ENCODE data around the gene FOXRED2. TPM values are rescaled to one million over a fixed set of nuclear protein-coding genes. Genes with fewer than 3 reads are reported as not detected.

The FOXRED2 gene
- total RNA-seq, 2 experiments from 2014 or later: 22.6 to 48.3 TPM

- DNase-seq (ENCODE audit: low spot score): no peak
- no peaks in the 10 kb centered on the region for H3K79me2 ChIP-seq (ENCODE audit: insufficient read depth, low read depth, low read length)
- peaks cover 16% of the 10 kb centered on the region for H3K4me1 ChIP-seq (ENCODE audit: insufficient read depth, low read length, poor library complexity, severe bottlenecking)
- H3K36me3 ChIP-seq (ENCODE audit: insufficient read depth, low read length): no peaks in the 10 kb centered on the region
- H3K4me3 ChIP-seq (ENCODE audit: low read depth, low read length, poor library complexity, severe bottlenecking): no peak overlapping the region
- CTCF ChIA-PET (ENCODE audit: unreplicated experiment): no interaction called here
- H3K4me2 ChIP-seq (ENCODE audit: low read length): no peak overlapping the region
- POLR2A ChIA-PET: no interaction called here
- H3K27ac ChIP-seq (ENCODE audit: low read depth, low read length, poor library complexity, severe bottlenecking): no peak overlapping the region
- H3K9me3 ChIP-seq (ENCODE audit: low read length): no peaks in the 10 kb centered on the region
- no TSS peak for BruUV-seq (replicated peaks)
- intact Hi-C loops (cut with micrococcal nuclease; ENCODE audit: unreplicated experiment): no loop called here
- H2AFZ ChIP-seq (ENCODE audit: low read length): no peak overlapping the region
- H4K20me1 ChIP-seq (ENCODE audit: insufficient read depth, low read length): no peaks in the 10 kb centered on the region
- H3K9me2 ChIP-seq (ENCODE audit: insufficient read depth, low read length): no peaks in the 10 kb centered on the region
- TF ChIP-seq EZH2phosphoT487 (IDR thresholded peaks at IDR 0.05; ENCODE audit: borderline replicate concordance, low read depth, low read length) (no peak), CTCF (conservative IDR thresholded peaks at IDR 0.05; ENCODE audit: low read length) (no peak)
Measured at GRCh38 chr22:36439481-36440271, 67.2 kb downstream of the FOXRED2 start.

Small RNA genes within 50 kb of the gene (small RNA-seq; reads per million reads assigned to genes)
- not detected for gene RF00019

Other genes starting within 250 kb of the FOXRED2 start
- 112 and 133 TPM in 2 replicates for gene MYH9, start 119.1 kb downstream of the FOXRED2 start, total RNA-seq (2014; rRNA removed; shearing (Covaris generic))
- gene MYH9, start 119.1 kb downstream of the FOXRED2 start, total RNA-seq (2022): 213 and 223 TPM in 2 replicates
- 32.0 and 33.4 TPM in 2 replicates for gene TXN2, start 25.4 kb downstream of the FOXRED2 start, total RNA-seq (2014; rRNA removed; shearing (Covaris generic))
- gene TXN2, start 25.4 kb downstream of the FOXRED2 start, total RNA-seq (2022): 94.2 and 106 TPM in 2 replicates
- gene EIF3D, start 22.1 kb upstream of the FOXRED2 start, total RNA-seq (2014; rRNA removed; shearing (Covaris generic)): 270 and 307 TPM in 2 replicates
- 201 and 223 TPM in 2 replicates for gene EIF3D, start 22.1 kb upstream of the FOXRED2 start, total RNA-seq (2022)
- not detected in 2 replicates for gene CACNG2, start 196.7 kb upstream of the FOXRED2 start, total RNA-seq (2014; rRNA removed; shearing (Covaris generic))
- not detected in 2 replicates for gene CACNG2, start 196.7 kb upstream of the FOXRED2 start, total RNA-seq (2022)

Measured in OCI-LY7 (cell line).